ENCODE data around the gene SHC2. TPM values are rescaled to one million over a fixed set of nuclear protein-coding genes. Genes with fewer than 3 reads are reported as not detected.
"Not testable (repeated sequence)": the region's sequence is repeated elsewhere in the genome, so short reads cannot be mapped to it uniquely, and the experiment has no call there.

SHC2 gene
- total RNA-seq, 1 donor from 2014 or later = 24.0 TPM

DNA sequence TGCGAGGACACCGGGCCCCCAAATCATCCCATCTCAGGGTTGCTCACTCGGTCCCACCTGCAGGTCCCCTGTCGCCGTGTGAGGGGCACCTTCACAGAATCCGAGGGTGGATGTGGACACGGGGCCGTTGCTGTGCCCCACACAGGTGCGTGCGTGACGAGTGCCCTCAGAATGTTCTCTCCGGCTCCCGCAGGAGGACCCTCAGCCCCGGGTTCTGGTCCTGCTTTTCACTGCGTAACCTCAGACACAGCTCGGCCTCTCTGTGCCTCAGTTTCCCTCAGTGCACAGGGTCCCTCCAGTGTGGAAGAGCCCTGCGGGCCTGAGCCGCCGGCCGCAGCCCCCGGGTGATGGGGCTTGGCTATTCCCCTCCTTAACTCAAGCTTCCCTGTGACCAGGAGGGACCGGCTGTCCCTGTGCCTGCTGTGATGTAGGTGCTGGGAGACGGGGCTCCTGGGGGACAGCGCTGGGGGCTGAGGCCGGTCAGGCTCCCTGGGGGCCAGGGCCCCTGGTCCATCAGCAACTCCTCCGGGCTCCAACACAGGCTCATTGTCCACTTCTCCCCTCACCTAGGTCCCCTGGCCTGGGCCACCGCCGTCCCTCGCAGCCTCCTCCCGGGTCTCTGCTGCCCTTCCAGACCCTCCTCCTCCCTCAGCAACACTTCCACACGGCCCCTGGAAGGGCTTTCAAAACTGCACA is 4.8 kb downstream of the SHC2 start:
- Histone ChIP-seq H3K4me3 (no peak overlapping the region), H3K27ac (no peak overlapping the region), H3K36me3 (peaks cover 4% of the 10 kb centered on the region), H3K27me3 (ENCODE audit: low read depth) (no peaks in the 10 kb centered on the region), H3K9me3 (no peaks in the 10 kb centered on the region), H3K4me1 (peaks cover under 1% of the 10 kb centered on the region)
- intact Hi-C loops (cut with DNase I) = no loop called here
- TF ChIP-seq, protein P1, sequence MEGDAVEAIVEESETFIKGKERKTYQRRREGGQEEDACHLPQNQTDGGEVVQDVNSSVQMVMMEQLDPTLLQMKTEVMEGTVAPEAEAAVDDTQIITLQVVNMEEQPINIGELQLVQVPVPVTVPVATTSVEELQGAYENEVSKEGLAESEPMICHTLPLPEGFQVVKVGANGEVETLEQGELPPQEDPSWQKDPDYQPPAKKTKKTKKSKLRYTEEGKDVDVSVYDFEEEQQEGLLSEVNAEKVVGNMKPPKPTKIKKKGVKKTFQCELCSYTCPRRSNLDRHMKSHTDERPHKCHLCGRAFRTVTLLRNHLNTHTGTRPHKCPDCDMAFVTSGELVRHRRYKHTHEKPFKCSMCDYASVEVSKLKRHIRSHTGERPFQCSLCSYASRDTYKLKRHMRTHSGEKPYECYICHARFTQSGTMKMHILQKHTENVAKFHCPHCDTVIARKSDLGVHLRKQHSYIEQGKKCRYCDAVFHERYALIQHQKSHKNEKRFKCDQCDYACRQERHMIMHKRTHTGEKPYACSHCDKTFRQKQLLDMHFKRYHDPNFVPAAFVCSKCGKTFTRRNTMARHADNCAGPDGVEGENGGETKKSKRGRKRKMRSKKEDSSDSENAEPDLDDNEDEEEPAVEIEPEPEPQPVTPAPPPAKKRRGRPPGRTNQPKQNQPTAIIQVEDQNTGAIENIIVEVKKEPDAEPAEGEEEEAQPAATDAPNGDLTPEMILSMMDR (IDR thresholded peaks at IDR 0.05) = no peak
- DNase-seq (no peak), ATAC-seq (no peak)

DNA sequence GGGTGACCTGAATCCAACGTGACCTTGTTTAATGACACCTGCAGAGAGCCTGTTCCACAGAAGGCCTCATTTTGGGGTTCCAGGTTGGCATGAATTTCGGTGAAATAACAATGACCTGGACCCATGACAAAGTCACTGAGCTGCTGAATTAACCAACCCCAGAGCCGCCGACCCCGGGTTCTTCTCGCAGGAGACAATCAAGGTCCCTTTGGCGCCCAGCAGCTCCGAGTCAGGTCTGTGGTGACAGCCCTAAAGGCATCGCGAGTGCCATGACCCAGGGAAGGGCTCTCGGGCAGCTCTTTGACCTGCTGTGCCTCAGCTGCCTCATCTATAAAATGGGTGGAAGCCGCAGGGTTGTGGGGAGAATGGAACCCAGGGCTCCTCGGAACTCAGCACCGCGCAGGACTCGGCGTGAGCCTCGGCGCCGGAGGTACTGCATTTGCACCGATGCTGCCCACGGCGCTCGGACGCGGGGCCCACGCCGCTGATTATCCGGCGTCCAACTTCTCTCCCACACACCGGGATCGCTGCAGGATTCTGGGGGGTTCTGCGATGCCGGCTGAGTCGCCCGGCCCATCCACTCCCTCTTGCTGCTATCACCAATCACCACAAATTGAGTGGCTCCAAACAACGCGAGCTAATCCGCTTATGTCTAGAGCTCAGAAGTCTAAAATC is 5.7 kb downstream of the SHC2 start:
- no peak for ATAC-seq
- TF ChIP-seq, protein P1 (IDR thresholded peaks at IDR 0.05) = no peak

DNA sequence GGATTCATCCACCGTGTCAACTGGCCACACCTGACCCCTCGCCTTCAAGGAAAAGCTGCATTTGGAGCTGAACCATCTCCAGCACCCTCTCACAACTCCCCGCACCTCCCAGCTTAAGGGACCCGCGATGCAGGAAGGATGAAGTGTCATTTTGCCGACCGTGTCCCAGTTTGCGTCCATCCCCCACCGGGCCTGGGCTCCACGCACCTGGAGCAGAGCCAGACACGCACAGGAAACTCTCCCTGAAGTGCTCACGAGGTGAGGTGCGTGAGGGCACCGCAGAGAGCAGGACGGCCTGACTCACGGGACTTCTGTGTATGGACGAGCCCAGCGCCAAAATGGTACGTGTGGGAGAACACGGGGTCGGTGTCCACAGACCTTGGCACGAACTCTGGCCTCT is 7.2 kb downstream of the SHC2 start:
- Histone ChIP-seq H3K4me3 (no peak overlapping the region), H3K36me3 (peaks cover 4% of the 10 kb centered on the region), H3K4me1 (no peaks in the 10 kb centered on the region), H3K9me3 (no peaks in the 10 kb centered on the region), H3K27me3 (ENCODE audit: low read depth) (no peaks in the 10 kb centered on the region), H3K27ac (no peak overlapping the region)
- TF ChIP-seq, protein P1 (IDR thresholded peaks at IDR 0.05) = no peak
- ATAC-seq (no peak), DNase-seq (no peak)
- intact Hi-C loops (cut with DNase I) = no loop called here

More for the DNA sequence above, 5.7 kb downstream of the SHC2 start:
- Histone ChIP-seq H3K4me1 (no peaks in the 10 kb centered on the region), H3K27me3 (ENCODE audit: low read depth) (no peaks in the 10 kb centered on the region), H3K27ac (no peak overlapping the region), H3K36me3 (peaks cover 4% of the 10 kb centered on the region), H3K4me3 (no peak overlapping the region), H3K9me3 (no peaks in the 10 kb centered on the region)
- intact Hi-C loops (cut with DNase I) = no loop called here
- no peak for DNase-seq

DNA sequence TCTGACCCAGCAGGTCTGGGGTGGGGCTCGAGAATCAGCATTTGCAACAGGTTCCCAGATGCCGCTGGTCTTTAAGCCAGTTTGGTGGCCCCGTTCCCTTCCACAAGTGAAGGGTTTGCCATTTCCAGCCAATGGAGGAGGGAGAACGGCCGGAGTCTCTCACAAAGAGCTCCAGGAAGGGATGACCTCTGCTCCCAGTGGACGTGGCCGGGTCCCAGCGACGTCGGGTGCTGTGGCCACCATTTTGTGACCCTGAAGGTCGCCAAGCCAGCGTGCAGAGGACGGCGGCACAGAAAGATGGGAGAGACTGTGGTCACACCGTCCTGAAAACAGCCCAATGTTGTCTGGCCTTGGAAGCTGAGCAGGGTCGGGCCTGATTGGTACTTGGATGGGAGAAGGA is 8.0 kb downstream of the SHC2 start:
- Histone ChIP-seq H3K27ac (no peak overlapping the region), H3K9me3 (no peaks in the 10 kb centered on the region), H3K4me3 (no peak overlapping the region), H3K36me3 (peaks cover 4% of the 10 kb centered on the region), H3K4me1 (peaks cover 6% of the 10 kb centered on the region), H3K27me3 (ENCODE audit: low read depth) (no peaks in the 10 kb centered on the region)
- TF ChIP-seq, protein P1 (IDR thresholded peaks at IDR 0.05) = no peak
- DNase-seq = no peak
- intact Hi-C loops (cut with DNase I) = no loop called here
- no peak for ATAC-seq

DNA sequence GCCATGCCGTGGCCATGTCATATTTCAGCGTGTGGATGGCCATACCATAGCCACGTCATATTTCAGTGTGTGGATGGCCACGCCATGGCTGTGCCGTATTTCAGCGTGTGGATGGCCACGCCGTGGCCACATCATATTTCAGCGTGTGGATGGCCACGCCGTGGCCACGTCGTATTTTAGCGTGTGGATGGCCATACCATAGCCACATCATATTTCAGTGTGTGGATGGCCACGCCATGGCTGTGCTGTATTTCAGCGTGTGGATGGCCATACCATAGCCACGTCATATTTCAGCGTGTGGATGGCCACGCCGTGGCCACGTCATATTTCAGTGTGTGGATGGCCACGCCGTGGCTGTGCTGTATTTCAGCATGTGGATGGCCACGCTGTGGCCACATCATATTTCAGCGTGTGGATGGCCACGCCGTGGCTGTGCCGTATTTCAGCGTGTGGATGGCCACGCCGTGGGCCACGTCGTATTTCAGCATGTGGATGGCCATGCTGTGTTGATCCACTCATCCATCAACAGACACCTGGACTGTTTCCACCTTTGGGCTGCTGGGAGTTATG is 9.8 kb downstream of the SHC2 start:
- H3K27me3 ChIP-seq (ENCODE audit: low read depth); H3K36me3 ChIP-seq; intact Hi-C loops (cut with DNase I); DNase-seq; H3K27ac ChIP-seq; ATAC-seq; H3K9me3 ChIP-seq; H3K4me3 ChIP-seq: not testable (repeated sequence)
- peaks cover 12% of the 10 kb centered on the region for H3K4me1 ChIP-seq

DNA sequence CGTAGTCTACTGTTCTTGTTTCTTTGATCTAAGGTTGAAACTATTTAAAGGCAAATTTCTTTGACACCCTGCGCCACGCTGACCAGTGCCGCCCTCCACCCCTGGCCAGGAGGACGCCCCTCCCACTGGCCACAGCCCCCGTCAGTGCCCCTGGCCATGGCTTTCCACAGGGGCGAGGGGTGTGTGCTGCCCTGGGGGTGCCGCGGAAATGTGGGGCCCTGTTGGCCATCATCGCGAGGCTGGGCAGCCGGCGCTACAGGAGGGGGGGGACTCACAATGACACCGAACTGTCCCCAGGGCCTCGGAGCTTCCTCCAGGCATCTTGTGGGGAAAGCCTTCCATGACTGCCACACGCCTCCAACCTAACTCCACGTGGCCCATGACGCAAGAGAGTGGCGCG is 10.9 kb downstream of the SHC2 start:
- DNase-seq = no peak

More for the DNA sequence above, 10.9 kb downstream of the SHC2 start:
- H3K36me3 ChIP-seq = peaks cover 4% of the 10 kb centered on the region
- intact Hi-C loops (cut with DNase I) = no loop called here
- peaks cover 12% of the 10 kb centered on the region for H3K4me1 ChIP-seq
- no peak overlapping the region for H3K4me3 ChIP-seq
- H3K27ac ChIP-seq = no peak overlapping the region
- ATAC-seq = no peak
- no peaks in the 10 kb centered on the region for H3K9me3 ChIP-seq
- no peaks in the 10 kb centered on the region for H3K27me3 ChIP-seq (ENCODE audit: low read depth)
- TF ChIP-seq, protein P1 (IDR thresholded peaks at IDR 0.05) = no peak
